OCI-LY1 (cell line): Measurements from ENCODE around the gene DPF3.

Experiments
- H2AFZ ChIP-seq: fragments of 200-600 bp; sonication (generic), shearing (Covaris generic); 2 replicates; pipeline ENCODE4 v1.6.0; 2014; ENCODE audit warnings: antibody characterized with exemption, mild to moderate bottlenecking, low read length
- H3F3A ChIP-seq: fragments of 200-600 bp; sonication (generic), shearing (Covaris generic); 2 replicates; pipeline ENCODE4 v1.6.0; 2014; ENCODE audit warnings: mild to moderate bottlenecking, antibody characterized with exemption, low read length, moderate library complexity; ENCODE audit not compliant: insufficient read depth
- H3K27ac ChIP-seq: fragments of 200-600 bp; sonication (generic); 2 replicates; pipeline ENCODE4 v1.5.1; 2014; ENCODE audit warnings: low read length, mixed run types, mild to moderate bottlenecking, low read depth; ENCODE audit not compliant: poor library complexity, severe bottlenecking
- H3K27me3 ChIP-seq: fragments of 200-600 bp; sonication (generic); 2 replicates; pipeline ENCODE4 v1.6.0; 2014; ENCODE audit warnings: antibody characterized with exemption, mild to moderate bottlenecking, low read length, moderate library complexity; ENCODE audit not compliant: insufficient read depth
- H3K36me3 ChIP-seq: fragments of 200-600 bp; sonication (generic); 2 replicates; pipeline ENCODE4 v1.6.1; 2014; ENCODE audit warnings: mild to moderate bottlenecking, antibody characterized with exemption, low read length, moderate library complexity, mixed read lengths; ENCODE audit not compliant: insufficient read depth
- H3K4me1 ChIP-seq: fragments of 200-600 bp; sonication (generic); 2 replicates; pipeline ENCODE4 v1.5.1; 2014; ENCODE audit warnings: mild to moderate bottlenecking, low read length, moderate library complexity; ENCODE audit not compliant: insufficient read depth, severe bottlenecking
- H3K4me2 ChIP-seq: fragments of 200-600 bp; sonication (generic), shearing (Covaris generic); 2 replicates; pipeline ENCODE4 v1.6.1; 2014; ENCODE audit warnings: low read length
- H3K4me3 ChIP-seq: fragments of 200-600 bp; sonication (generic); 2 replicates; pipeline ENCODE4 v1.5.1; 2014; ENCODE audit warnings: low read length, low read depth, mild to moderate bottlenecking, mixed read lengths; ENCODE audit not compliant: poor library complexity, severe bottlenecking
- H3K79me2 ChIP-seq: fragments of 200-600 bp; shearing (Covaris generic); 2 replicates; pipeline ENCODE4 v1.6.1; 2016; ENCODE audit warnings: mixed run types, low read length, mixed read lengths; ENCODE audit not compliant: insufficient read depth
- H3K9ac ChIP-seq: fragments of 200-600 bp; sonication (generic), shearing (Covaris generic); 2 replicates; pipeline ENCODE4 v1.6.1; 2014; ENCODE audit warnings: mild to moderate bottlenecking, low read length, mixed read lengths
- H3K9me2 ChIP-seq: fragments of 200-600 bp; sonication (generic), shearing (Covaris generic); 2 replicates; pipeline ENCODE4 v1.6.1; 2014; ENCODE audit warnings: low read depth, mild to moderate bottlenecking, low read length, mixed read lengths
- H3K9me3 ChIP-seq: fragments of 200-600 bp; shearing (Covaris generic); 2 replicates; pipeline ENCODE4 v1.6.1; 2014; ENCODE audit warnings: low read length, mixed read lengths
- H4K20me1 ChIP-seq: fragments of 200-600 bp; sonication (generic), shearing (Covaris generic); 2 replicates; pipeline ENCODE4 v1.6.0; 2016; ENCODE audit warnings: mild to moderate bottlenecking, low read length; ENCODE audit not compliant: insufficient read depth
- CTCF ChIP-seq: fragments of 200-600 bp; sonication (generic), shearing (Covaris generic); IDR thresholded peaks from 2 replicates; pipeline ENCODE4 v1.5.1; 2017; ENCODE audit warnings: mild to moderate bottlenecking, antibody characterized with exemption, low read length, moderate library complexity, mixed read lengths
- EZH2 ChIP-seq: fragments of 200-600 bp; sonication (generic), shearing (Covaris generic); IDR thresholded peaks from 2 replicates; pipeline ENCODE4 v1.8.0; 2017; ENCODE audit warnings: borderline replicate concordance, mixed run types, mild to moderate bottlenecking, antibody characterized with exemption, low read length, moderate library complexity, mixed read lengths

The DPF3 gene

GRCh38 chr14:72883109-72883508 lies 10.8 kb downstream of the DPF3 start:
- TF ChIP-seq CTCF (no peak), EZH2 (no peak)
- no peaks in the 10 kb centered on the region for H3K79me2 ChIP-seq

GRCh38 chr14:72882463-72882862 lies 11.4 kb downstream of the DPF3 start:
- no peak overlapping the region for H3K4me3 ChIP-seq
- no peak overlapping the region for H3K9ac ChIP-seq
- H3K79me2 ChIP-seq, result no peaks in the 10 kb centered on the region
- no peaks in the 10 kb centered on the region for H3K9me2 ChIP-seq
- H3K4me2 ChIP-seq, result no peak overlapping the region
- TF ChIP-seq CTCF (no peak), EZH2 (no peak)
- H3F3A ChIP-seq, result no peaks in the 10 kb centered on the region
- no peaks in the 10 kb centered on the region; the same call in 1 of the 2 replicates for H3K9me3 ChIP-seq
- H2AFZ ChIP-seq, result no peak overlapping the region
- H3K4me1 ChIP-seq, result no peaks in the 10 kb centered on the region
- H3K27ac ChIP-seq, result no peak overlapping the region
- H4K20me1 ChIP-seq, result no peaks in the 10 kb centered on the region
- no peaks in the 10 kb centered on the region; the same call in 1 of the 2 replicates for H3K27me3 ChIP-seq
- H3K36me3 ChIP-seq, result no peaks in the 10 kb centered on the region

More at GRCh38 chr14:72883109-72883508, 10.8 kb downstream of the DPF3 start:
- H3K4me3 ChIP-seq, result no peak overlapping the region
- no peaks in the 10 kb centered on the region for H3K4me1 ChIP-seq
- no peak overlapping the region for H3K4me2 ChIP-seq
- no peak overlapping the region for H3K27ac ChIP-seq
- no peaks in the 10 kb centered on the region for H3F3A ChIP-seq
- H3K27me3 ChIP-seq, result no peaks in the 10 kb centered on the region; the same call in 1 of the 2 replicates
- H3K9me2 ChIP-seq, result no peaks in the 10 kb centered on the region
- H3K36me3 ChIP-seq, result no peaks in the 10 kb centered on the region
- no peak overlapping the region for H2AFZ ChIP-seq
- no peak overlapping the region for H3K9ac ChIP-seq
- no peaks in the 10 kb centered on the region for H4K20me1 ChIP-seq
- H3K9me3 ChIP-seq, result no peaks in the 10 kb centered on the region; the same call in 1 of the 2 replicates

- Histone ChIP-seq H3K9me3 (no peaks in the 10 kb centered on the region; the same call in 1 of the 2 replicates), H3K9me2 (no peaks in the 10 kb centered on the region), H4K20me1 (no peaks in the 10 kb centered on the region), H3F3A (no peaks in the 10 kb centered on the region), H3K27ac (no peak overlapping the region), H3K27me3 (no peaks in the 10 kb centered on the region; the same call in 1 of the 2 replicates), H3K4me2 (no peak overlapping the region), H3K4me1 (no peaks in the 10 kb centered on the region), H3K79me2 (no peaks in the 10 kb centered on the region), H2AFZ (no peak overlapping the region), H3K36me3 (no peaks in the 10 kb centered on the region), H3K9ac (no peak overlapping the region), H3K4me3 (no peak overlapping the region)
- TF ChIP-seq EZH2 (no peak), CTCF (no peak)
Observed at GRCh38 chr14:72882047-72882446, 11.9 kb downstream of the DPF3 start.
